OCI-LY3 (cell line): Measurements from ENCODE around the gene DUOX2.
"Not testable (repeated sequence)": the region's sequence is repeated elsewhere in the genome, so short reads cannot be mapped to it uniquely, and the experiment has no call there.

Experiments
- H2AFZ ChIP-seq: fragments of 200-600, 300-600 bp; shearing (Covaris generic); 2 replicates; pipeline ENCODE4 v1.6.0; 2014; ENCODE audit warnings: antibody characterized with exemption, low read depth, low read length
- H3K27ac ChIP-seq: fragments of 200-600, 300-600 bp; sonication (generic); 2 replicates; pipeline ENCODE4 v1.5.1; 2014; ENCODE audit warnings: mild to moderate bottlenecking, low read length, moderate library complexity, mixed read lengths
- H3K27me3 ChIP-seq: fragments of 200-600, 300-600 bp; sonication (generic); 2 replicates; pipeline ENCODE4 v1.6.1; 2014; ENCODE audit warnings: low read depth, low read length, mixed read lengths
- H3K36me3 ChIP-seq: fragments of 200-600, 300-600 bp; sonication (generic); replicated peaks from 2 replicates; pipeline ENCODE3; 2014; ENCODE audit warnings: low read depth, low read length, mixed read lengths
- H3K4me1 ChIP-seq: fragments of 300-600, 200-600 bp; sonication (generic); 2 replicates; pipeline ENCODE4 v1.6.1; 2014; ENCODE audit warnings: low read length, mixed read lengths
- H3K4me2 ChIP-seq: fragments of 200-600, 300-600 bp; sonication (generic); 2 replicates; pipeline ENCODE4 v1.6.1; 2014; ENCODE audit warnings: low read length, mixed read lengths
- H3K4me3 ChIP-seq: fragments of 300-600, 200-600 bp; sonication (generic); 2 replicates; pipeline ENCODE4 v1.5.1; 2014; ENCODE audit warnings: antibody characterized with exemption, mild to moderate bottlenecking, low read length, moderate library complexity
- H3K79me2 ChIP-seq: fragments of 300-600, 200-600 bp; shearing (Covaris generic); 2 replicates; pipeline ENCODE4 v1.6.1; 2014; ENCODE audit warnings: mild to moderate bottlenecking, low read length, mixed read lengths
- H3K9ac ChIP-seq: fragments of 300-600, 200-600 bp; shearing (Covaris generic); 2 replicates; pipeline ENCODE4 v1.6.0; 2014; ENCODE audit warnings: mild to moderate bottlenecking, low read length, moderate library complexity
- H3K9me3 ChIP-seq: fragments of 200-600, 300-600 bp; shearing (Covaris generic); 2 replicates; pipeline ENCODE4 v1.6.1; 2014; ENCODE audit warnings: low read length, mixed read lengths; ENCODE audit not compliant: insufficient read depth
- H4K20me1 ChIP-seq: fragments of 200-600, 300-600 bp; sonication (generic); 2 replicates; pipeline ENCODE4 v1.6.1; 2016; ENCODE audit warnings: low read length, mixed read lengths; ENCODE audit not compliant: insufficient read depth
- EZH2phosphoT487 ChIP-seq: fragments of 200-600 bp; shearing (Covaris generic); IDR thresholded peaks from 2 replicates; pipeline ENCODE4 v1.6.1; 2018; ENCODE audit warnings: antibody characterized with exemption, mixed run types, low read depth
- TF ChIP-seq, protein P1 (sequence below): fragments of 200-600, 300-600 bp; sonication (generic); IDR thresholded peaks from 2 replicates; pipeline ENCODE4 v1.5.1; 2014; ENCODE audit warnings: antibody characterized with exemption, low read length, low read depth

The DUOX2 gene

DNA sequence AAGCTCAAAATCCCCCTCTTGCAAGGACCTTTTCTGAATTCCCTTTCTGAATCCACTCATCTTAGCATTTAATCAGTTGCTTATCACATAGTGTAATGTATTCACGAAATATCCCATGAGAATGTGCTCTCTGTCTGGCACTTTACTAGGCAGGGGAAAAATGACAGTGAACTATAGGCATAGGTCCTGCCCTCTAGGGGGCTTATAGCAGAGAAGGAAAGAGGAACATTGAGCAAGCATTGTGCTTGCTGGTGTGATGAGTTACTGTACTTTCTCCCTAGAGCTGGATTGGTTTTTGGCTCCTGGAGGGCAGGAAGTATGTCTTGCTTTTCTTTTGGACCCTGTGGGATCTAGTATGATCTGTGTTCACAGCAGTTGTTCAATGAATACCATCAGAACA is 26.5 kb downstream of the DUOX2 start:
- H3K9me3 ChIP-seq, result no peaks in the 10 kb centered on the region
- H3K36me3 ChIP-seq, result no peaks in the 10 kb centered on the region
- no peak for TF ChIP-seq EZH2phosphoT487
- TF ChIP-seq, protein P1, sequence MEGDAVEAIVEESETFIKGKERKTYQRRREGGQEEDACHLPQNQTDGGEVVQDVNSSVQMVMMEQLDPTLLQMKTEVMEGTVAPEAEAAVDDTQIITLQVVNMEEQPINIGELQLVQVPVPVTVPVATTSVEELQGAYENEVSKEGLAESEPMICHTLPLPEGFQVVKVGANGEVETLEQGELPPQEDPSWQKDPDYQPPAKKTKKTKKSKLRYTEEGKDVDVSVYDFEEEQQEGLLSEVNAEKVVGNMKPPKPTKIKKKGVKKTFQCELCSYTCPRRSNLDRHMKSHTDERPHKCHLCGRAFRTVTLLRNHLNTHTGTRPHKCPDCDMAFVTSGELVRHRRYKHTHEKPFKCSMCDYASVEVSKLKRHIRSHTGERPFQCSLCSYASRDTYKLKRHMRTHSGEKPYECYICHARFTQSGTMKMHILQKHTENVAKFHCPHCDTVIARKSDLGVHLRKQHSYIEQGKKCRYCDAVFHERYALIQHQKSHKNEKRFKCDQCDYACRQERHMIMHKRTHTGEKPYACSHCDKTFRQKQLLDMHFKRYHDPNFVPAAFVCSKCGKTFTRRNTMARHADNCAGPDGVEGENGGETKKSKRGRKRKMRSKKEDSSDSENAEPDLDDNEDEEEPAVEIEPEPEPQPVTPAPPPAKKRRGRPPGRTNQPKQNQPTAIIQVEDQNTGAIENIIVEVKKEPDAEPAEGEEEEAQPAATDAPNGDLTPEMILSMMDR, result 0 out of 2 replicates have a peak, but pooled peaks have one; percentile 12
- no peak overlapping the region for H3K4me3 ChIP-seq
- no peak overlapping the region for H2AFZ ChIP-seq
- H3K79me2 ChIP-seq, result no peaks in the 10 kb centered on the region
- H3K4me2 ChIP-seq, result no peak overlapping the region
- H3K9ac ChIP-seq, result no peak overlapping the region
- no peak overlapping the region for H3K27ac ChIP-seq
- H4K20me1 ChIP-seq, result no peaks in the 10 kb centered on the region
- peaks cover 41% of the 10 kb centered on the region for H3K27me3 ChIP-seq
- no peaks in the 10 kb centered on the region for H3K4me1 ChIP-seq

DNA sequence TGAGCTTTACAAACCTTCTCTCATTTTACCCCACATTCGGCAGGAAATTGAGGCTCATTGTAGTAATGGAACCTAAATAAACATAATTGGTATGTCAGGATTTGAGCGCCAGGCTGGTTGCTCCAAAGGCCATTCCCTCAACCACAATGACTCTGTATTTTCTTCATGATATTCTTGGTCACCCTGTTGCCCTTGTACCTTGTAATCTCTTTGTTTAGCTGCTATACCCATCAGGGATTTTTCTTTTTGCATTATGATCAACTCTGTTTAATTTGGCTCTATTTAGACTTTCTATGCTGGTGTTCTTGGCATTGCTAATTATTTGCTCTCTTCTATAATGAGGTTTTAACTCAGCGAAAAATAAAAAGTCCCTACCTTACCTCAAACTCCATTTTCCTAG is 29.8 kb downstream of the DUOX2 start:
- Histone ChIP-seq H3K79me2 (no peaks in the 10 kb centered on the region), H3K4me3 (no peak overlapping the region), H3K27me3 (peaks cover 19% of the 10 kb centered on the region; the same call in 1 of the 2 replicates), H3K36me3 (no peaks in the 10 kb centered on the region), H3K9ac (no peak overlapping the region), H3K4me1 (no peaks in the 10 kb centered on the region), H3K4me2 (no peak overlapping the region), H3K27ac (no peak overlapping the region), H3K9me3 (no peaks in the 10 kb centered on the region), H4K20me1 (no peaks in the 10 kb centered on the region), H2AFZ (no peak overlapping the region)
- TF ChIP-seq EZH2phosphoT487, result no peak
- TF ChIP-seq, protein P1, result no peak

DNA sequence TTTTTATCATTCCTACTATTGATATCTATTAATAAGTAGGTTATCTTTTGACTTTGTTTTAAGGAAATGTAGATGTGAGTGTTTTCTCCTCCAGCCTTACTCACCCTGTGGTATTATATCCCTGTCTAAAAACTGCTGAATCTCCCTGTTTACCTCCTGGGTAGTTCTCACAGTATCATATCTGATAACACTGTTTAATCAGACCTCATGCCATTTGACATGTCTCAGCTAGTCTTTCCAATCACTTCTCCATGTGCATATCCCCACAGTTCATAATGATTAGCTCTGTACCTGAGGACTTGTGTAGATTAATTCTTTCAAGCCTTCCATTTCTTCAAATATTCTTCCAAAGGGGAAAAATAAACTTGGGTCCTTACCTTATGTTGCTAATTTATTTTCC is 30.7 kb downstream of the DUOX2 start:
- Histone ChIP-seq H4K20me1 (no peaks in the 10 kb centered on the region), H3K4me3 (no peak overlapping the region), H3K36me3 (no peaks in the 10 kb centered on the region), H2AFZ (no peak overlapping the region), H3K27me3 (peaks cover 16% of the 10 kb centered on the region; the same call in 1 of the 2 replicates), H3K27ac (no peak overlapping the region), H3K9me3 (no peaks in the 10 kb centered on the region), H3K79me2 (no peaks in the 10 kb centered on the region), H3K9ac (no peak overlapping the region), H3K4me2 (no peak overlapping the region), H3K4me1 (no peaks in the 10 kb centered on the region)
- TF ChIP-seq, protein P1, result no peak
- TF ChIP-seq EZH2phosphoT487, result no peak

DNA sequence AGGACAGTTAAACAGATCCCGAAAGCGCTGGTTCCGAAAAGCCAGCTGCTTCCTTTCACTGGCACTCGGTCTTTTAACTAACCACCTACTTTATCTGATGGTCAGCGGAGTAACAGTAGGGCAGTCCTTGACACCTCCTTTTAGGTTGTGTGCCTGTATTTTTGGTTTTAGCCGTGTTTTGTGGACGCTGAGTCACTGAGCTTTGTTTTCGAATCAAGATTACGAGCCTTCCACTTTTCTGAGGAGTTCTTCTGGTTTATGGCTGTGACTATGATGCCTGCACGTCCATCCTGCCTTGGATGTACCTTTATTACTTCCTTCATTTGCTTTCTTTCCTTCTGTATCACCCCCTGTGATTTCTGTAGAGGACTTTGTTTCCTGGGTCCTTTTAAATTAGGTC is 31.6 kb downstream of the DUOX2 start:
- H3K27ac ChIP-seq, H3K4me1 ChIP-seq, H3K36me3 ChIP-seq, H3K4me2 ChIP-seq, H3K9ac ChIP-seq, H3K4me3 ChIP-seq, H3K79me2 ChIP-seq, H2AFZ ChIP-seq, H4K20me1 ChIP-seq, H3K9me3 ChIP-seq: not testable (repeated sequence)
- H3K27me3 ChIP-seq, result peaks cover 13% of the 10 kb centered on the region; the same call in 1 of the 2 replicates

DNA sequence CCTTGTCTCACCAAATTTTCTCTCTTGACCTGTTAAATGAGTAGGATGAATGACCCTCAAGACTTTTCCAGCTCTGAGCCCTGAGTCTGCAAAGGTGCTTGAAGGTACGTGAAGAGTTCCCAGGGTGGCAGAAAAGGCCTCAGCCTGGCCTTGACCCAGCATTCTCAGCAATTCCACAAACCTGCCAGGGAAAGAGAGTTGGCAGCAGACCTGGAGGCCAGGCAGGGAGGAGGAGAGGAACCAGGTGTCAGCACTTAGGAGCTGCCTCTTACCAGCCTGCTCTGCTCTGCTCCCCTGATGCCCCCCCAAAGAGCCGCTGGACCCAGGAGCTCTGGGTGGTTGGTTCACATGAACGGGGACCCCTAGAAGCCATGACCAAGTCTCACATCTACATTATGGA is 33.4 kb downstream of the DUOX2 start:
- H3K4me2 ChIP-seq, H3K4me1 ChIP-seq, H3K79me2 ChIP-seq, H4K20me1 ChIP-seq, H3K9me3 ChIP-seq, H3K36me3 ChIP-seq, H3K27ac ChIP-seq, H2AFZ ChIP-seq, H3K9ac ChIP-seq, H3K4me3 ChIP-seq: not testable (repeated sequence)
- peaks cover 13% of the 10 kb centered on the region; the same call in 1 of the 2 replicates for H3K27me3 ChIP-seq

DNA sequence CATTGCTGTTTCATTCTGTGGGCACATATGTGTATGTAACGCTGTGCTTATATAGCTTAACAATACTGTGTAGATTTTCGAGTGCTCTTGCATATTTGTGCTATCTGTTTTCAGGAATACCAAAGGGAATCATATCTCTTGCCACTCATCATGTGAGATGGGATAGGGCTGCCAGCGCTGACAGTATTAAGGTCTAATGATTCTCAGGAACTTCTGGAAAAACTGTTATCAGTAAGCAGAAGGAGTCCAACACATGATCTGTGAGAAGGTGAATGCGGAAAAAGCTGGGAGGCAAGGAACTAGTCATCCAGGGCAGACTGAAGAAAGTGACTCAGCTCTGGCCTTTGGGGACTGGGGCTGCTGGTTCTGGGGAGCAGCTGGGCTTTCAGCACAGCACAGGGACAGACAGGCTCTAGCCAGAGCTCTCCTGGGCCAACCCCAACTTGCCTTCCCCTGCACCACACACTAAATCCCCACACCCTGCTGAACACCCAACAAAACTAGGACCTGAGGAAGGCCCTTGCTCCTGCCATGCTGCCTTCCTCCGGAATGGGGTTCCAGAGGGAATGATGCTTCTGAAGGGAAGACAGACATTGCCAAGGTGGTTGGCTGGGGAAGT is 34.2 kb downstream of the DUOX2 start:
- H3K79me2 ChIP-seq, H3K4me1 ChIP-seq, H3K27ac ChIP-seq, H4K20me1 ChIP-seq, H3K9ac ChIP-seq, H3K4me2 ChIP-seq, H3K36me3 ChIP-seq, H3K27me3 ChIP-seq, H3K4me3 ChIP-seq, H2AFZ ChIP-seq, H3K9me3 ChIP-seq: not testable (repeated sequence)

DNA sequence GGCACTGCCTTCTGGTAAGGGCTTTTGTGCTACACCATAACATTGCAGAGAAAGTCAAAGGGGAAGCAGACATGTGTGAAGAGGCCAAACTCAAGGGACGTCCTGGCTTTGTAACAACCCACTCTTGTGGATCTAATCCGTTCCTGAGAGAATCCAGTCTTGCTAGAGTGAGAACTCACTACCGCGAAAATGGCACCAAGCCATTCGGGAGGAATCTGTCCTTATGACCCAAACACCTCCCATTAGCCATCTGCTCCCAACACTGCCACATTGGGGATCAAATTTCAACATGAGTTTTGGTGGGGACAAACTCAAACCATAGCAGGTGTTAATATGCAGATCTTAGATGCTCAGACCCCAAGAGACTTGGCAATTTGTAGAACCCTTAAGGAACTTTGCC is 34.8 kb downstream of the DUOX2 start:
- H3K27me3 ChIP-seq, H3K4me3 ChIP-seq, H3K27ac ChIP-seq: not testable (repeated sequence)

More for the DNA sequence above, 34.8 kb downstream of the DUOX2 start:
- not testable (repeated sequence) for H3K4me1 ChIP-seq, H3K4me2 ChIP-seq, H3K9me3 ChIP-seq, H3K79me2 ChIP-seq, H3K9ac ChIP-seq, H4K20me1 ChIP-seq, H3K36me3 ChIP-seq, H2AFZ ChIP-seq
